Thoracic aorta (tissue), 2 donors: Measurements from ENCODE around the gene PTEN. TPM values are rescaled to one million over a fixed set of nuclear protein-coding genes. Genes with fewer than 3 reads are reported as not detected.
"Not testable (repeated sequence)": the region's sequence is repeated elsewhere in the genome, so short reads cannot be mapped to it uniquely, and the experiment has no call there.

Source experiments
- ATAC-seq: fragments of 150-250 bp; one replicate; pipeline ENCODE4 v1.8.0; 2017; ENCODE audit warnings: low read depth; ENCODE audit not compliant: insufficient number of reproducible peaks, low FRiP score
- DNase-seq: peaks from one replicate; pipeline ENCODE4 v3.0.0-alpha.2; 2020; ENCODE audit warnings: low spot score
- H3K27ac ChIP-seq, 2 donors: fragments of 200-600 bp; sonication (generic); 1 replicate in 1 of 2; 2 replicates in 1 of 2; pipeline ENCODE4 v1.5.1; 2016; ENCODE audit warnings: mild to moderate bottlenecking in 2 of 2, moderate library complexity in 2 of 2
- H3K27me3 ChIP-seq: fragments of 200-600 bp; sonication (generic); replicated peaks from 2 replicates; pipeline ENCODE4 v1.6.0; 2016; ENCODE audit warnings: mild to moderate bottlenecking; ENCODE audit not compliant: insufficient read depth
- H3K36me3 ChIP-seq: fragments of 200-600 bp; sonication (generic); one replicate; pipeline ENCODE4 v1.5.1; 2016
- H3K4me1 ChIP-seq, 2 donors: fragments of 200-600 bp; sonication (generic); 1 replicate in 1 of 2; 2 replicates in 1 of 2; pipeline versions ENCODE4 v1.5.1 to v1.6.0; 2016; ENCODE audit warnings: low read depth in 2 of 2, mild to moderate bottlenecking in 1 of 2; ENCODE audit not compliant: control insufficient read depth in 1 of 2
- H3K4me3 ChIP-seq: fragments of 200-600 bp; sonication (generic); 2 replicates; pipeline ENCODE4 v1.5.1; 2016; ENCODE audit warnings: mild to moderate bottlenecking
- H3K9me3 ChIP-seq: fragments of 200-600 bp; sonication (generic); 2 replicates; pipeline ENCODE4 v1.5.1; 2016
- total RNA-seq, 2 donors: library from RNA; depleted of rRNA; stranded (reverse); fragments of >200 nt; gene quantifications; one replicate each; pipeline versions ENCODE4 v1.1.0 to v1.2.3, GENCODE V29; 2016
- TF ChIP-seq, protein P1 (sequence below): fragments of 200-600 bp; sonication (generic); IDR thresholded peaks from one replicate; pipeline ENCODE4 v1.5.1; 2019; ENCODE audit warnings: antibody characterized with exemption

PTEN gene
- total RNA-seq, 2 donors from 2014 or later: 146 to 168 TPM

GRCh38 chr10:87880336-87880735, 16.9 kb downstream of the PTEN start:
- no peak overlapping the region for H3K27ac ChIP-seq
- TF ChIP-seq, protein P1, sequence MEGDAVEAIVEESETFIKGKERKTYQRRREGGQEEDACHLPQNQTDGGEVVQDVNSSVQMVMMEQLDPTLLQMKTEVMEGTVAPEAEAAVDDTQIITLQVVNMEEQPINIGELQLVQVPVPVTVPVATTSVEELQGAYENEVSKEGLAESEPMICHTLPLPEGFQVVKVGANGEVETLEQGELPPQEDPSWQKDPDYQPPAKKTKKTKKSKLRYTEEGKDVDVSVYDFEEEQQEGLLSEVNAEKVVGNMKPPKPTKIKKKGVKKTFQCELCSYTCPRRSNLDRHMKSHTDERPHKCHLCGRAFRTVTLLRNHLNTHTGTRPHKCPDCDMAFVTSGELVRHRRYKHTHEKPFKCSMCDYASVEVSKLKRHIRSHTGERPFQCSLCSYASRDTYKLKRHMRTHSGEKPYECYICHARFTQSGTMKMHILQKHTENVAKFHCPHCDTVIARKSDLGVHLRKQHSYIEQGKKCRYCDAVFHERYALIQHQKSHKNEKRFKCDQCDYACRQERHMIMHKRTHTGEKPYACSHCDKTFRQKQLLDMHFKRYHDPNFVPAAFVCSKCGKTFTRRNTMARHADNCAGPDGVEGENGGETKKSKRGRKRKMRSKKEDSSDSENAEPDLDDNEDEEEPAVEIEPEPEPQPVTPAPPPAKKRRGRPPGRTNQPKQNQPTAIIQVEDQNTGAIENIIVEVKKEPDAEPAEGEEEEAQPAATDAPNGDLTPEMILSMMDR: no peak
- H3K4me1 ChIP-seq: peaks cover 58 to 64% of the 10 kb centered on the region in 2 donors
- DNase-seq: no peak
- no peak overlapping the region for H3K4me3 ChIP-seq
- no peaks in the 10 kb centered on the region for H3K27me3 ChIP-seq
- no peak for ATAC-seq
- H3K9me3 ChIP-seq: no peaks in the 10 kb centered on the region
- H3K36me3 ChIP-seq: peaks cover 3% of the 10 kb centered on the region

- H3K4me3 ChIP-seq, ATAC-seq, H3K27me3 ChIP-seq, H3K36me3 ChIP-seq, H3K9me3 ChIP-seq, DNase-seq, H3K27ac ChIP-seq: not testable (repeated sequence)
- H3K4me1 ChIP-seq: peaks cover 46 to 55% of the 10 kb centered on the region in 2 donors
These were observed 18.1 kb downstream of the PTEN start for GRCh38 chr10:87881373-87882059.

DNA sequence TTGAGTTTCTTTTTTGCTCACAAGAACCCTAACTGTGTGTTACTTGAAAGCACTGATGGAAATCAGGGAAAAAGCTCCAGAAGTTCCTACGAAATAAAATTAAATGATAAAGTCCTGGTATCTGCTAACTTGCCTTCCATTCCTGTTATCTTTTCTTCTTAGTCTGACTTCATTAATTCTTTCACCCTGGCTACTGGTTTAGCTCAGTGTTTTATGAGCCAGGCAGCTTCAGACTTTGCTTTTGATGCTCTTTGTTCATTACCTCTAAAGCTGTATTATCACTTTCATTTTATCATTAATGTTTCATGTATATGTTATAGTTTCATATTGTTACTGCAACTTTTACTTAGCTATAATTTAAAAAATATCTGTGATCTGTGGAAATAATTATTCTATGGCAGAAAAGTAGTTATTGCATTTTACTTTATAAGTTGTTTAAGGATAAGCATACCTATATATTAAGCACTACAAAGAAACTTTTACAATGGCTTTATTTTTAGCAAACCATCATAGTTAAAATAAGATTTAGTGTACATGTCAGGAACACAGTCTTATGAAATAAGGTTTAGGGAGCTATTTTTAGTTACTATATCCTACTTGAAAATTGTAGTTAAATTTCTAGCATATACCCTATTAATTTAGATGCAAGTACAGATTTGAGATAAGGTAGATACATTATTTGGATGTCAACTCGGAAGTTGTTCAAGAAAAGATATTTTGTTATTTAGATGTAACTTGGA, 19.3 kb downstream of the PTEN start:
- no peak for ATAC-seq
- TF ChIP-seq, protein P1: no peak

GRCh38 chr10:87886635-87887034, 23.2 kb downstream of the PTEN start:
- H3K27ac ChIP-seq: no peak overlapping the region
- TF ChIP-seq, protein P1: no peak
- peaks cover 21 to 23% of the 10 kb centered on the region in 2 donors for H3K4me1 ChIP-seq
- H3K9me3 ChIP-seq: no peaks in the 10 kb centered on the region
- H3K4me3 ChIP-seq: no peak overlapping the region
- no peaks in the 10 kb centered on the region for H3K27me3 ChIP-seq
- H3K36me3 ChIP-seq: no peaks in the 10 kb centered on the region
- ATAC-seq: no peak
- no peak for DNase-seq

More for the DNA sequence above, 19.3 kb downstream of the PTEN start:
- Histone ChIP-seq H3K4me3 (no peak overlapping the region), H3K4me1 (peaks cover 37 to 46% of the 10 kb centered on the region in 2 donors), H3K27ac (no peak overlapping the region), H3K27me3 (no peaks in the 10 kb centered on the region), H3K9me3 (no peaks in the 10 kb centered on the region), H3K36me3 (peaks cover 3% of the 10 kb centered on the region)
- DNase-seq: no peak

GRCh38 chr10:87887146-87887545, 23.7 kb downstream of the PTEN start:
- peaks cover 18 to 20% of the 10 kb centered on the region in 2 donors for H3K4me1 ChIP-seq
- no peaks in the 10 kb centered on the region for H3K27me3 ChIP-seq
- H3K27ac ChIP-seq: no peak overlapping the region
- no peak for ATAC-seq
- TF ChIP-seq, protein P1: no peak
- H3K36me3 ChIP-seq: no peaks in the 10 kb centered on the region
- H3K4me3 ChIP-seq: no peak overlapping the region
- no peak for DNase-seq
- no peaks in the 10 kb centered on the region for H3K9me3 ChIP-seq
